Stimulated activated CD4-positive, alpha-beta T cell treated with anti-CD3 and anti-CD28 coated beads, Interleukin-2, amount 100 ng/mL, for 24 hours (primary cell): ENCODE results near the gene ARL10.
"Not testable (repeated sequence)": the region's sequence is repeated elsewhere in the genome, so short reads cannot be mapped to it uniquely, and the experiment has no call there.

Experiments used
- DNase-seq, 2 donors: peaks; one replicate each; pipeline ENCODE4 v3.0.0-alpha.2; 2020

The ARL10 gene

DNA sequence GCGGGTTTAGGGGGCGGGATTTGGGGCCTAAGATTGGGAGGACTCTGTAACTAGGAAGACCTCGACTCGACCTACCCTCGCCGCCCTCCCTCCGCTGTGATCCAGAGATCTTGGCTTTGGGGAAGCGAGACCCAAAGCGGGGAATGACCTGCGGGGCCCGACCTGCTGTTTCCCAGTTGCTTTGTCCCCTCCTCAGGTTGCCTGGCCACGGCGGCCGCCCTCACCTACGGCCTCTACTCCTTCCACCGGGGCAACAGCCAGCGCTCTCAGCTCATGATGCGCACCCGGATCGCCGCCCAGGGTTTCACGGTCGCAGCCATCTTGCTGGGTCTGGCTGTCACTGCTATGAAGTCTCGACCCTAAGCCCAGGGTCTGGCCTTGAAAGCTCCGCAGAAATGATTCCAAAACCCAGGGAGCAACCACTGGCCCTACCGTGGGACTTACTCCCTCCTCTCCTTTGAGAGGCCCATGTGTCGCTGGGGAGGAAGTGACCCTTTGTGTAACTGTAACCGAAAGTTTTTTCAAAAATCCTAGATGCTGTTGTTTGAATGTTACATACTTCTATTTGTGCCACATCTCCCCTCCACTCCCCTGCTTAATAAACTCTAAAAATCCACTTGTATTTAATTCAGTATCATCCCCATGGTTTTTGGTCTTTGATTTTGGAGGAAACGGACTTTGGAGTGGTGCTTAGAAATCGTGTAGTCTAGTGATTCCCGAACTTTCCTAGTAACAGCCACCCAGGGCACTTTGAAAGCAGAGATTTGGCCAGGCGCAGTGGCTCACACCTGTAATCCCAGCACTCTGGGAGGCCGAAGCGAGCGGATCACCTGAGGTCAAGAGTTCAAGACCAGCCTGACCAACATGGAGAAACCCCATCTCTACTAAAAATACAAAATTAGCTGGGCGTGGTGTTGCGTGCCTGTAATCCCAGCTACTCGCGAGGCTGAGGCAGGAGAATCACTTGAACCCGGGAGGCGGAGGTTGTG lies 24.1 kb downstream of the ARL10 start:
- DNase-seq = no peak

DNA sequence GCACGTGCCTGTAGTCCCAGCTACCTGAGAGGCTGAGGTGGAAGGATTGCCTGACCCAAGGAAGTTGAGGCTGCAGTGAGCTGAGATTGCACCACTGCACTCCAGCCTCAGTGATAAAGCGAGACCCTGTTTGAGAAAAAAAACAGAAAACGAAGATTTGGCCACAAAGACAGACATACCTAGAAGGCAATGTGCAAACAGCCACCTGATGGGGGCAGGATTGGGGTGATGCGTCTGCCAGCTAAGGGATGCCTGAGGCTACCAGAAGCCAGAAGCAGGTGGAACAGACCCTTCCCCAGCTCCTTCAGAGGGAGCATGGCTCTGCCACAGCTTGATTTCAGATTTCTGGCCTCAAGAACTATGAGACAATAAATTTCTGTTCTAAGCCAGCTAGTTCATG lies 26.2 kb downstream of the ARL10 start:
- no peak for DNase-seq

- no peak for DNase-seq
These were observed 26.7 kb downstream of the ARL10 start for GRCh38 chr5:176391999-176392398.

DNA sequence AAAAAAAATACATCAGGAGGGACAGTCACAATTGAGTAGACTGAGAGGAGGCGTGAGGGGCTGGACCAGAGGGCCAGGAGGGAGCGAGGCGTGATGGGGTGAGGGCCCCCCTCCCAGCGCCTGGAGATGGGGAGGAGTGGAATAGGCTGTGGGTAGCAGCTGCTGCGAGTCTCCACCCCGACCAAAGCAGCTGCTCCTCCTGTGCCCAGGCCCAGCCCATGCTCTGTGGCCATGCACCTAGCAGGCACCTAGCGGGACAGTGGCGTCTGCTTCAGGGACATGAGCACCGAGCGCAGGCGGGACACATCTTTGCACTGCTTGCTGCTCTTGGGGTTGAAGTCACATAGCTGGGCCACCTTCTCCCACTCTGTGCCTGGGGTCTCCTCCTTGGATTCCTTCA lies 27.2 kb downstream of the ARL10 start:
- no peak for DNase-seq

GRCh38 chr5:176394096-176394495 lies 28.8 kb downstream of the ARL10 start:
- no peak for DNase-seq

DNA sequence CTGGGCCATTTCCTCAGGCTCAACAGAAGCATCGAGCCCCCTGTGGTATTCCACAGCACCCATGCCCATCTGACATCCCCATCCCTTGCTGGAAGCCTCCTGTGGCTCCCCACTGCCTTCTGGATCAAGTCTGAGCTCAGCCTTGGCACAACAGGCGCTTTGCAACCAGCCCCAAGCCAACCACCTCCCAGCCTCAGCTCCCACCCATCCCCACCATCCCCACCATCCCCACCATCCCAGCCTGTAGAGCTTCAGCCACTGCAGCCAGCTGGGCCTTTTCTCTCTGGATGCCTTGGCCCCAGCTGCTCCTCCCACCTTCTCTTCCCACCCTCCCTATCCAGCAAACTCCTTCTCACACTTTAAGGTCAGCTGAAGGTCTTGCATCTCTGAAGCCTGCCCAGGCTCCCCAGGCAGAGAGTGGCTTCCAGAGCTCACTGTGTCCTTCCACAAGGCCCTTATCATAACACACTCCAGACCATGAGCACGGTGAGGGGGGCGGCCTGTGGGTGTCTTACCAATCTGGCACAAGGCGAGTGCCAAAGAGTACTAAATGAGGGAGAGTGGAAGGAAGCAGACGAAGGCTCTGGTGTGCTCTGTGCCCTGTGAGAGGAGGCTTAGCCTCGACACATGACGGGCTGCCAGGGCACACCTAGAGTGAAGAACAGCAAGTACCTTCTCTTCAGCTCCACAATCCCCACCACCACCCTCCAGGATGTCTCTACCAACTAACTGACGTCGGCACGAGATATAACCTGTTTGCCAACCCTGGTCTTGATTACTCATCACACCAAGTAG lies 29.8 kb downstream of the ARL10 start:
- DNase-seq = no peak

- no peak for DNase-seq
These were observed 31.0 kb downstream of the ARL10 start for GRCh38 chr5:176396330-176396729.

GRCh38 chr5:176397736-176398420 lies 32.6 kb downstream of the ARL10 start:
- DNase-seq = no peak

GRCh38 chr5:176400382-176401156 lies 35.3 kb downstream of the ARL10 start:
- no peak for DNase-seq

DNA sequence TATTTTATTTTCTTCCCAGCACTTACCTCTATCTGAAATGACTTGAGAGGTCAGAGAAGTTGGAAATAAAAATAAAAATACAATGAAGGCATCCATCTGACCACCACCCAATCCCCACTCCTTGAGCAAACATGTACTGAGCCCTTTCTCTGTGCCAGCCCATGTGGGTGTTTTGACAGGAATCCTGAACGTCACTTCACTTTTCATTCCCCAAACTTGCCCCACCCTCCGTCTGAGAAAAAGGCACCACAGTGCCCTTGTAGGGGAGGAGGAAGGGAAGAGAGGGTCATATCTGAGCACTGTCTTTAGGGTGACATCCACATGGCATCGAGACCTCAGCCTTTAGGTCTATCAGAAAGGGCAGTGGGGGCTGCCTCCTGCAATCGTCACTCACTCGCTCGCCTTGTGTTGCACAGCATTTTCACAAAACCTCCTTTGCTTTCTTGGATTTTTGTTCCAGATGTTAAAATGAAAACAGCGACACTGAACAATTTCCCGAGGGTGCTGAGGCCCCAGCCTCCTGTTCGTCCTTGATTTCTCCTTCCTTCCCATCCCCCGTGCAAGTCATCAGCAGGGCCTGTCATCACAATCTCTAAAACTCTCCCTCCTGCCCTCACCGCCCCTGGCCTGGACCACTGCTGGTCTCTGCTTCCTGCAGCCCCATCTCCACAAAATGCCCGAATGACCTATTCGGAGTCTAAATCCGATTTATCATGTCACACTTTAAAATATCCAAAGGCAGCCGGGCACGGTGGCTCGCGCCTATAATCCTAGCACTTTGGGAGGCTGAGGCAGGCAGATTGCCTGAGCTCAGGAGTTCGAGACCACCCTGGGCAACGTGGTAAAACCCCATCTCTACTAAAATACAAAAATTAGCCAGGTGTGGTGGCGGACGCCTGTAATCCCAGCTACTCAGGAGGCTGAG lies 36.3 kb downstream of the ARL10 start:
- DNase-seq = no peak

GRCh38 chr5:176405656-176406435 lies 40.6 kb downstream of the ARL10 start:
- DNase-seq = no peak

DNA sequence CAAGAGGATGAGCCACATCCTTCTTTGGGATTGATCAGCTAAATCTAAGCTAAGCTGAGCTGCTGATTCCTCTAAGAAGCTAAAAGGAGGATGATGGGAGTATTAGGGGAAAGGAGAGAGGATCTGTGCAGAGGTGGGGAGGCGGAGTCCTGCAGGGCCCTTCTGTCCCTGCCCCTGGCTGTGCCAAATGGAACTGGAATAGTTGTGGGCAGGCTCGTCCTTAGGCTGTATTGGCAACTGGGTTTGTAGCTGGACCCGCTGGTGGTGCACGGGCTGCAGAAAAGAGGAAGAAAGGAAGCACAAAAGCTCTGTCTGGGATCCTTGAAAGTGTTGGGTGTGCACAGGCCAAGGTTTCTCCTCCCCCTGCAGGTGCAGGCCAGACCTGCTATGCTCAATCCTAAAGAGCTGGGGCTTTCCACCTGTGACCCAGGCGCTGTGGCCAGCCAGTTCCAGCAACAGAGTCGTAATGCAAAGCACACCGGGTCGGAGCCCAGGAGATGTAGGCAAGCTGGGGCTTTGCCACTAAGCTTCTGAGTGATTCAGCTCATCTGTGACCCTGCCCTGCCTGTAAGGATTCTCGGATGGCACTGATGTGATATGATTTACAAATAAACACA lies 41.3 kb downstream of the ARL10 start:
- no peak for DNase-seq

DNA sequence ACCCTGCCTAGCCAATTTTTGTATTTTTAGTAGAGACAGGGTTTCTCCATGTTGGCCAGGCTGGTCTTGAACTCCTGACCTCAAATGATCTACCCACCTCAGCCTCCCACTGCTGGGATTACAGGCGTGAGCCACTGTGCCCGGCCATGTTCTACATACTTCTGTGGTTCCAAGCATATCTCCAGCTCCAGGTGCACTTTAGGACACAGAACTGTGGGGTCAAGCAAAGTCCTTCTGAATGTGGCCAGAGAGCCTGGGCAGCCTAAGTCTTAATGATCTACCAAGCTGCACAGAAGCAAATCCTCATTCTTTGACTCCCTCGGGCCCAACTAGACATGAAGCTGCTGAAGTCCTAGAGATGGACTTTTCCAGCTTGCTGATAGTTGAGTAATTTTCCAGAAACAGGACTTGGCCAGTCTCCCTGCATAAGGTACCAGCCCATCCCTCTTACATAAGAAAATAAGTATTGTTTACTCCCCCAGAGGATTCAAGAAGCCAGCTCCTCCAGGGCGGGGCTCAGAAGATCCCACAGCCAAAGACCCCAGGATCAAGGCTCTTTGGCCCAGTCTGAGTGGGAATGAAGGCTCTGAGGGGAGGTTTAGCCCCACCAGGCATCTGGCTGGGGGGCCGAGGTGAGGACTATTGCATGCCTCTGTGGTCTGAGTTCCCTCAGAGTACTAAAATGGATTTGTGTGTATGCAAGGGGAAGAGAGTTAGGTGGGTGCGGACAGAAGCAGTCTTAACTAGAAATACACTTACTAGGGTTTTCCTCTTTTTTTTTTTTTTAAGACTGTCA lies 42.4 kb downstream of the ARL10 start:
- DNase-seq = no peak

DNA sequence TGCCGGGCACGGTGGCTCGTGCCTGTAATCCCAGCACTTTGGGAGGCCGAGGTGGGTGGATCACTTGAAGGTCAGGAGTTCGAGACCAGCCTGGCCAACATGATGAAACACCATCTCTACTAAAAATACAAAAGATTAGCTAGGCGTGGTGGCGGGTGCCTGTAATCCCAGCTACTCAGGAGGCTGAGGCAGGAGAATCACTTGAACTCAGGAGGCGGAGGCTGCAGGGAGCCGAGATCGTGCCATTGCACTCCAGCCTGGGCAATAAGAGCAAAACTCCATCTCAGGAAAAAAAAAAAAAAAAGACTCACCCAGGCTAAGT lies 42.9 kb downstream of the ARL10 start:
- not testable (repeated sequence) for DNase-seq

GRCh38 chr5:176408590-176408989 lies 43.3 kb downstream of the ARL10 start:
- no peak for DNase-seq

DNA sequence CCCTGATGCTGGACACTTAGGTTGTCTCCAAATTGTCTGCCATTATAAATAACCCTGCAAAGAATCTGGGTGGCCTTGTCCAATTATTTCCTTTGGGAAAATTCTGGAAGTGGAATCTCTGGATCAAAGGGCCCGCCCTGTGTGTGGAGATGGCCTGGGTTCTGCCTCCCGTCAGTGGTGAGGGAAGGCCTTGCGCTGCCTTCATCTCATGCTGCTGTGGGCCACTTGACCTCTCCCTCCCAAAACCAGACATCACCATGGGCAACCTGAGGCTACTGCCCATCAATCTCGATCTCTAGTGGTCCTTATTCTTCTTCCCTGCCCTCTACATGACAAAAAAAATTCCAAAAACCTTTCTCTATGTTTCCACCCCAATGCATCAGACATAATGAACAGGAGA lies 44.5 kb downstream of the ARL10 start:
- no peak for DNase-seq

GRCh38 chr5:176410486-176411180 lies 45.3 kb downstream of the ARL10 start:
- DNase-seq = no peak

GRCh38 chr5:176412517-176413254 lies 47.4 kb downstream of the ARL10 start:
- DNase-seq = no peak
